ENCODE results near the gene PITPNM1. TPM values are rescaled to one million over a fixed set of nuclear protein-coding genes. Genes with fewer than 3 reads are reported as not detected.

The PITPNM1 gene
- polyA plus RNA-seq, 1 donor from 2014 or later = 25.8 TPM

DNA sequence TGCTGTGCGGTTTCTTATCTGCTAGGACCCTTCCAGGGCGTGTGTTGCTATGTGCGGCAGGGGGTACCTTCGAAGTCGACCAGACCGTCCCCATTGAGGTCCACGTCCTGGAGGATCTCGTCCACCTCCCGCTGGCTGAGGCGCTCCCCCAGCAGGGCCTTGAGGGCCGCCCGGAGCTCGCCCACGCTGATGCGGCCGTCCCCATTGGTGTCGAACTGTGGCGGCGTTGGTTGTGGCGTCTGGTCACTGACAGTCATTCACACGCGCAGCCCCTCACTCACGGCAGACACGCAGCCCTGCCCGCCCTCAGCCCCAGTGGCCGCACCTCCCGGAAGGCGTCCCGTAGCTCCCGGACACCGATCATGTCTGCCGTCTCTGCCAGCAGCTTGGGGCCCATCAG is 14.6 kb upstream of the PITPNM1 start:
- no peaks in the 10 kb centered on the region for H3K9me3 ChIP-seq (ENCODE audit: low read length)
- TF ChIP-seq TAF1 (IDR thresholded peaks at IDR 0.05; ENCODE audit: low read depth) (no peak), POLR2AphosphoS5 (IDR thresholded peaks at IDR 0.05) (no peak), SMC3 (conservative IDR thresholded peaks at IDR 0.05; ENCODE audit: poor library complexity) (no peak), EZH2 (IDR thresholded peaks at IDR 0.05; ENCODE audit: borderline replicate concordance, insufficient read depth, low read length, poor library complexity, severe bottlenecking) (no peak), EP300 (conservative IDR thresholded peaks at IDR 0.05; ENCODE audit: poor library complexity, severe bottlenecking) (no peak), MXI1 (conservative IDR thresholded peaks at IDR 0.05; ENCODE audit: poor library complexity, severe bottlenecking) (no peak), RAD21 (conservative IDR thresholded peaks at IDR 0.05) (no peak)
- TF ChIP-seq, protein P1, sequence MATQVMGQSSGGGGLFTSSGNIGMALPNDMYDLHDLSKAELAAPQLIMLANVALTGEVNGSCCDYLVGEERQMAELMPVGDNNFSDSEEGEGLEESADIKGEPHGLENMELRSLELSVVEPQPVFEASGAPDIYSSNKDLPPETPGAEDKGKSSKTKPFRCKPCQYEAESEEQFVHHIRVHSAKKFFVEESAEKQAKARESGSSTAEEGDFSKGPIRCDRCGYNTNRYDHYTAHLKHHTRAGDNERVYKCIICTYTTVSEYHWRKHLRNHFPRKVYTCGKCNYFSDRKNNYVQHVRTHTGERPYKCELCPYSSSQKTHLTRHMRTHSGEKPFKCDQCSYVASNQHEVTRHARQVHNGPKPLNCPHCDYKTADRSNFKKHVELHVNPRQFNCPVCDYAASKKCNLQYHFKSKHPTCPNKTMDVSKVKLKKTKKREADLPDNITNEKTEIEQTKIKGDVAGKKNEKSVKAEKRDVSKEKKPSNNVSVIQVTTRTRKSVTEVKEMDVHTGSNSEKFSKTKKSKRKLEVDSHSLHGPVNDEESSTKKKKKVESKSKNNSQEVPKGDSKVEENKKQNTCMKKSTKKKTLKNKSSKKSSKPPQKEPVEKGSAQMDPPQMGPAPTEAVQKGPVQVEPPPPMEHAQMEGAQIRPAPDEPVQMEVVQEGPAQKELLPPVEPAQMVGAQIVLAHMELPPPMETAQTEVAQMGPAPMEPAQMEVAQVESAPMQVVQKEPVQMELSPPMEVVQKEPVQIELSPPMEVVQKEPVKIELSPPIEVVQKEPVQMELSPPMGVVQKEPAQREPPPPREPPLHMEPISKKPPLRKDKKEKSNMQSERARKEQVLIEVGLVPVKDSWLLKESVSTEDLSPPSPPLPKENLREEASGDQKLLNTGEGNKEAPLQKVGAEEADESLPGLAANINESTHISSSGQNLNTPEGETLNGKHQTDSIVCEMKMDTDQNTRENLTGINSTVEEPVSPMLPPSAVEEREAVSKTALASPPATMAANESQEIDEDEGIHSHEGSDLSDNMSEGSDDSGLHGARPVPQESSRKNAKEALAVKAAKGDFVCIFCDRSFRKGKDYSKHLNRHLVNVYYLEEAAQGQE (IDR thresholded peaks at IDR 0.05; ENCODE audit: borderline replicate concordance) = no peak
- TF ChIP-seq, protein P2, sequence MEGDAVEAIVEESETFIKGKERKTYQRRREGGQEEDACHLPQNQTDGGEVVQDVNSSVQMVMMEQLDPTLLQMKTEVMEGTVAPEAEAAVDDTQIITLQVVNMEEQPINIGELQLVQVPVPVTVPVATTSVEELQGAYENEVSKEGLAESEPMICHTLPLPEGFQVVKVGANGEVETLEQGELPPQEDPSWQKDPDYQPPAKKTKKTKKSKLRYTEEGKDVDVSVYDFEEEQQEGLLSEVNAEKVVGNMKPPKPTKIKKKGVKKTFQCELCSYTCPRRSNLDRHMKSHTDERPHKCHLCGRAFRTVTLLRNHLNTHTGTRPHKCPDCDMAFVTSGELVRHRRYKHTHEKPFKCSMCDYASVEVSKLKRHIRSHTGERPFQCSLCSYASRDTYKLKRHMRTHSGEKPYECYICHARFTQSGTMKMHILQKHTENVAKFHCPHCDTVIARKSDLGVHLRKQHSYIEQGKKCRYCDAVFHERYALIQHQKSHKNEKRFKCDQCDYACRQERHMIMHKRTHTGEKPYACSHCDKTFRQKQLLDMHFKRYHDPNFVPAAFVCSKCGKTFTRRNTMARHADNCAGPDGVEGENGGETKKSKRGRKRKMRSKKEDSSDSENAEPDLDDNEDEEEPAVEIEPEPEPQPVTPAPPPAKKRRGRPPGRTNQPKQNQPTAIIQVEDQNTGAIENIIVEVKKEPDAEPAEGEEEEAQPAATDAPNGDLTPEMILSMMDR (IDR thresholded peaks at IDR 0.05; ENCODE audit: poor library complexity, severe bottlenecking) = no peak

DNA sequence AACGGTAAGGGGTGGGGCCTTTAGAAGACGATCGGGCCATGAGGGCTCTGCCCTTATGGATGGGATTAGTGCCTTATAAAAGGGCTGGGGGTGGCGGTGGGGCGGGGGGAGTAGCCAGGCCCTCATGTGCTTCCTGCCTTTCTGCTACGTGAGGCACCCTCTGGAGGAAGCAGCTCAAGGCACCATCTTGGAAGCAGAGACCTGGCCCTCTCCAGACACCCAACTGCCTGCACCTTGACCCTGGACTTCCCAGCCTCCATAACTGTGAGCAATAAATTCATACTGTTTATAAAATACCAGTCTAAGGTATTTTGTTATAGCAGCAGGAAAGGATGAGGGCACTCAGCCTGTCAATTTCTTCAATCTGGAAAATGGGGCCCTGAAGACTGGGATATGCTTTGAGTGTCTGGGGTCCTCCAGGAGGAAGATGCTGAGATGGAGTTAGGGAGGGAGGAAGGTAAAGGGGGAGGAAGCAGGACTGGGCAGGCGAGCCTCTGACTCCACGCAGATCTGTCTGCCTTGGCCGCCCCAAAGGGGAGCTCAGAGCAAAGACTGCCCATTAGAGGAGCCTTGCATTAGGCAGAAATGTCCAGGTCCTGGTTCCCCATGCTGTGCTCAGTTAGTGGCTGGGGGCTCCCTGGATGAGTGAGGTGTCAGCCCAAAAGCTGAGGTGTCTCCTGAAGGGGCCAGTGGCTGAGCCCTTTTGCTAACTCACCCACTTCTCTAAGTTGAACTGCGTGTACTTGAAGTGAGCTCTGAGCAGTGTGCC is 12.8 kb upstream of the PITPNM1 start:
- no peak overlapping the region for H3K4me2 ChIP-seq (ENCODE audit: low read length)
- TF ChIP-seq EZH2 (IDR thresholded peaks at IDR 0.05; ENCODE audit: borderline replicate concordance, insufficient read depth, low read length, poor library complexity, severe bottlenecking) (no peak), MXI1 (conservative IDR thresholded peaks at IDR 0.05; ENCODE audit: poor library complexity, severe bottlenecking) (no peak), EP300 (conservative IDR thresholded peaks at IDR 0.05; ENCODE audit: poor library complexity, severe bottlenecking) (no peak), TAF1 (IDR thresholded peaks at IDR 0.05; ENCODE audit: low read depth) (no peak), SMC3 (conservative IDR thresholded peaks at IDR 0.05; ENCODE audit: poor library complexity) (no peak), POLR2AphosphoS5 (IDR thresholded peaks at IDR 0.05) (no peak), RAD21 (conservative IDR thresholded peaks at IDR 0.05) (no peak)
- TF ChIP-seq, protein P2 (IDR thresholded peaks at IDR 0.05; ENCODE audit: poor library complexity, severe bottlenecking) = no peak
- TF ChIP-seq, protein P1 (IDR thresholded peaks at IDR 0.05; ENCODE audit: borderline replicate concordance) = no peak
- H3K9ac ChIP-seq (ENCODE audit: low read length) = no peak overlapping the region
- H3K4me3 ChIP-seq (ENCODE audit: low read length) = no peak overlapping the region
- no peaks in the 10 kb centered on the region for H3K9me3 ChIP-seq (ENCODE audit: low read length)
- no peaks in the 10 kb centered on the region for H3K79me2 ChIP-seq (replicated peaks; ENCODE audit: insufficient read depth, low read length)
- H3K9me2 ChIP-seq (ENCODE audit: insufficient read depth, low read length) = no peaks in the 10 kb centered on the region
- no peak overlapping the region for H2AFZ ChIP-seq (ENCODE audit: low read depth, low read length)
- no peaks in the 10 kb centered on the region for H3K36me3 ChIP-seq (ENCODE audit: insufficient read depth, low read length)
- H3K27me3 ChIP-seq (ENCODE audit: insufficient read depth, low read depth, low read length) = no peaks in the 10 kb centered on the region
- H3F3A ChIP-seq (ENCODE audit: insufficient read depth, low read length, poor library complexity, severe bottlenecking) = no peaks in the 10 kb centered on the region
- H3K27ac ChIP-seq (ENCODE audit: low read length) = no peak overlapping the region
- H4K20me1 ChIP-seq (ENCODE audit: insufficient read depth) = no peaks in the 10 kb centered on the region

More for the DNA sequence above, 14.6 kb upstream of the PITPNM1 start:
- no peak overlapping the region for H3K9ac ChIP-seq (ENCODE audit: low read length)
- H3F3A ChIP-seq (ENCODE audit: insufficient read depth, low read length, poor library complexity, severe bottlenecking) = no peaks in the 10 kb centered on the region
- no peaks in the 10 kb centered on the region for H3K9me2 ChIP-seq (ENCODE audit: insufficient read depth, low read length)
- H4K20me1 ChIP-seq (ENCODE audit: insufficient read depth) = no peaks in the 10 kb centered on the region
- no peaks in the 10 kb centered on the region for H3K79me2 ChIP-seq (replicated peaks; ENCODE audit: insufficient read depth, low read length)
- no peak overlapping the region for H3K4me3 ChIP-seq (ENCODE audit: low read length)
- H3K36me3 ChIP-seq (ENCODE audit: insufficient read depth, low read length) = no peaks in the 10 kb centered on the region
- no peaks in the 10 kb centered on the region for H3K27me3 ChIP-seq (ENCODE audit: insufficient read depth, low read depth, low read length)
- no peak overlapping the region for H3K27ac ChIP-seq (ENCODE audit: low read length)
- H2AFZ ChIP-seq (ENCODE audit: low read depth, low read length) = no peak overlapping the region
- H3K4me2 ChIP-seq (ENCODE audit: low read length) = no peak overlapping the region
